OCI-LY1 (cell line): ENCODE data around the gene WWP2.

ENCODE experiments used
- H2AFZ ChIP-seq: fragments of 200-600 bp; sonication (generic), shearing (Covaris generic); 2 replicates; pipeline ENCODE4 v1.6.0; 2014; ENCODE audit warnings: antibody characterized with exemption, mild to moderate bottlenecking, low read length
- H3F3A ChIP-seq: fragments of 200-600 bp; sonication (generic), shearing (Covaris generic); 2 replicates; pipeline ENCODE4 v1.6.0; 2014; ENCODE audit warnings: mild to moderate bottlenecking, antibody characterized with exemption, low read length, moderate library complexity; ENCODE audit not compliant: insufficient read depth
- H3K27ac ChIP-seq: fragments of 200-600 bp; sonication (generic); 2 replicates; pipeline ENCODE4 v1.5.1; 2014; ENCODE audit warnings: low read length, mixed run types, mild to moderate bottlenecking, low read depth; ENCODE audit not compliant: poor library complexity, severe bottlenecking
- H3K27me3 ChIP-seq: fragments of 200-600 bp; sonication (generic); 2 replicates; pipeline ENCODE4 v1.6.0; 2014; ENCODE audit warnings: antibody characterized with exemption, mild to moderate bottlenecking, low read length, moderate library complexity; ENCODE audit not compliant: insufficient read depth
- H3K36me3 ChIP-seq: fragments of 200-600 bp; sonication (generic); 2 replicates; pipeline ENCODE4 v1.6.1; 2014; ENCODE audit warnings: mild to moderate bottlenecking, antibody characterized with exemption, low read length, moderate library complexity, mixed read lengths; ENCODE audit not compliant: insufficient read depth
- H3K4me1 ChIP-seq: fragments of 200-600 bp; sonication (generic); 2 replicates; pipeline ENCODE4 v1.5.1; 2014; ENCODE audit warnings: mild to moderate bottlenecking, low read length, moderate library complexity; ENCODE audit not compliant: insufficient read depth, severe bottlenecking
- H3K4me2 ChIP-seq: fragments of 200-600 bp; sonication (generic), shearing (Covaris generic); 2 replicates; pipeline ENCODE4 v1.6.1; 2014; ENCODE audit warnings: low read length
- H3K4me3 ChIP-seq: fragments of 200-600 bp; sonication (generic); 2 replicates; pipeline ENCODE4 v1.5.1; 2014; ENCODE audit warnings: low read length, low read depth, mild to moderate bottlenecking, mixed read lengths; ENCODE audit not compliant: poor library complexity, severe bottlenecking
- H3K79me2 ChIP-seq: fragments of 200-600 bp; shearing (Covaris generic); 2 replicates; pipeline ENCODE4 v1.6.1; 2016; ENCODE audit warnings: mixed run types, low read length, mixed read lengths; ENCODE audit not compliant: insufficient read depth
- H3K9ac ChIP-seq: fragments of 200-600 bp; sonication (generic), shearing (Covaris generic); 2 replicates; pipeline ENCODE4 v1.6.1; 2014; ENCODE audit warnings: mild to moderate bottlenecking, low read length, mixed read lengths
- H3K9me2 ChIP-seq: fragments of 200-600 bp; sonication (generic), shearing (Covaris generic); 2 replicates; pipeline ENCODE4 v1.6.1; 2014; ENCODE audit warnings: low read depth, mild to moderate bottlenecking, low read length, mixed read lengths
- H3K9me3 ChIP-seq: fragments of 200-600 bp; shearing (Covaris generic); 2 replicates; pipeline ENCODE4 v1.6.1; 2014; ENCODE audit warnings: low read length, mixed read lengths
- H4K20me1 ChIP-seq: fragments of 200-600 bp; sonication (generic), shearing (Covaris generic); 2 replicates; pipeline ENCODE4 v1.6.0; 2016; ENCODE audit warnings: mild to moderate bottlenecking, low read length; ENCODE audit not compliant: insufficient read depth
- EZH2 ChIP-seq: fragments of 200-600 bp; sonication (generic), shearing (Covaris generic); IDR thresholded peaks from 2 replicates; pipeline ENCODE4 v1.8.0; 2017; ENCODE audit warnings: borderline replicate concordance, mixed run types, mild to moderate bottlenecking, antibody characterized with exemption, low read length, moderate library complexity, mixed read lengths
- TF ChIP-seq, protein P1 (sequence below): fragments of 200-600 bp; sonication (generic), shearing (Covaris generic); IDR thresholded peaks from 2 replicates; pipeline ENCODE4 v1.5.1; 2017; ENCODE audit warnings: mild to moderate bottlenecking, antibody characterized with exemption, low read length, moderate library complexity, mixed read lengths

WWP2 gene

DNA sequence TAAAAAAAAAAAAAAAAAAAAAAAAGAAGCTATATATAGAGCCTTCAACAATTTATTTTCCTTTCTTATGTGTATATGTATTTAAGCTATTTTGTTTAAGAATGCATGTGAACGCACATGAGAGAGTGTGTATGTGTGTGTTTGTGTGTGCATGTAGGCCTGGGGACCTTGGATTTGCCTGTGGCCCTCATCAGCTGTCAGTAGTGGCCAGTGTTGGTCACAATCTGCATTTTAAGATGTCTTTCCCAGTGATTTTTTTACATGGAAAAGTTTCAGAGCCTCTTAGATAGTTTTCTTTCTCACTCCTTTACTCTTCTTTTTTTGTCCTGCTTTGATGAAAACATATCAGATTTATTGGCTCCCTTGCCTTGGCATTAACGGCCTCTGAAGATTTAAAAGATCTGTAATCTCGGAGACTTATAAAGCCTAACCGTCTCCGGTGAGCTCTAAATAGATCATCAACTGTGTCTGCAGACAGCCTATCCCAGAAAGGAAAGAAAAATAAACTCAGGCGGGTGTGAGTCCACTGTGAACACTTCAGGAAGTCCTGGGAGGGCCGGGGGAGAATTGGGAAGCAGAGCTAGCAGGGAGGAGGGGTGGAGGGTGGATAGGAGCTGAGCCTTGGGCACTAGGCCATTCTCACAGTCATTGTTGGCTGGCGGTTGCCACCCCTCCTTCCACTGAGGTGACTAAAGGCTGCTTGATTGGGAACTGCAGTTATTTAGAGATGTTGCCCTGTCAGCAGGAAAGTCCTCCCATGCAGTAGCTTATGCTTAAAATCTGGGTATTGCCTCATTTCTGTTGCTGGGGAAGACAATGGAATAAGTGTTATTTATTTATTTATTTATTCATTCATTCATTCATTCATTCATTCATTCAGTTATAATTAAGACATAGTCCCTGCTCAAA, 86.8 kb downstream of the WWP2 start:
- no peaks in the 10 kb centered on the region for H3K79me2 ChIP-seq
- no peaks in the 10 kb centered on the region for H4K20me1 ChIP-seq
- H3K9me3 ChIP-seq, result no peaks in the 10 kb centered on the region
- no peaks in the 10 kb centered on the region for H3K4me1 ChIP-seq
- TF ChIP-seq, protein P1, sequence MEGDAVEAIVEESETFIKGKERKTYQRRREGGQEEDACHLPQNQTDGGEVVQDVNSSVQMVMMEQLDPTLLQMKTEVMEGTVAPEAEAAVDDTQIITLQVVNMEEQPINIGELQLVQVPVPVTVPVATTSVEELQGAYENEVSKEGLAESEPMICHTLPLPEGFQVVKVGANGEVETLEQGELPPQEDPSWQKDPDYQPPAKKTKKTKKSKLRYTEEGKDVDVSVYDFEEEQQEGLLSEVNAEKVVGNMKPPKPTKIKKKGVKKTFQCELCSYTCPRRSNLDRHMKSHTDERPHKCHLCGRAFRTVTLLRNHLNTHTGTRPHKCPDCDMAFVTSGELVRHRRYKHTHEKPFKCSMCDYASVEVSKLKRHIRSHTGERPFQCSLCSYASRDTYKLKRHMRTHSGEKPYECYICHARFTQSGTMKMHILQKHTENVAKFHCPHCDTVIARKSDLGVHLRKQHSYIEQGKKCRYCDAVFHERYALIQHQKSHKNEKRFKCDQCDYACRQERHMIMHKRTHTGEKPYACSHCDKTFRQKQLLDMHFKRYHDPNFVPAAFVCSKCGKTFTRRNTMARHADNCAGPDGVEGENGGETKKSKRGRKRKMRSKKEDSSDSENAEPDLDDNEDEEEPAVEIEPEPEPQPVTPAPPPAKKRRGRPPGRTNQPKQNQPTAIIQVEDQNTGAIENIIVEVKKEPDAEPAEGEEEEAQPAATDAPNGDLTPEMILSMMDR, result no peak
- no peak for TF ChIP-seq EZH2
- no peak overlapping the region for H2AFZ ChIP-seq
- no peaks in the 10 kb centered on the region for H3K9me2 ChIP-seq
- H3F3A ChIP-seq, result no peaks in the 10 kb centered on the region
- H3K4me2 ChIP-seq, result no peak overlapping the region
- H3K27me3 ChIP-seq, result no peaks in the 10 kb centered on the region
- peaks cover 8% of the 10 kb centered on the region; the same call in 1 of the 2 replicates for H3K36me3 ChIP-seq
- H3K4me3 ChIP-seq, result no peak overlapping the region
- no peak overlapping the region for H3K27ac ChIP-seq
- H3K9ac ChIP-seq, result no peak overlapping the region

DNA sequence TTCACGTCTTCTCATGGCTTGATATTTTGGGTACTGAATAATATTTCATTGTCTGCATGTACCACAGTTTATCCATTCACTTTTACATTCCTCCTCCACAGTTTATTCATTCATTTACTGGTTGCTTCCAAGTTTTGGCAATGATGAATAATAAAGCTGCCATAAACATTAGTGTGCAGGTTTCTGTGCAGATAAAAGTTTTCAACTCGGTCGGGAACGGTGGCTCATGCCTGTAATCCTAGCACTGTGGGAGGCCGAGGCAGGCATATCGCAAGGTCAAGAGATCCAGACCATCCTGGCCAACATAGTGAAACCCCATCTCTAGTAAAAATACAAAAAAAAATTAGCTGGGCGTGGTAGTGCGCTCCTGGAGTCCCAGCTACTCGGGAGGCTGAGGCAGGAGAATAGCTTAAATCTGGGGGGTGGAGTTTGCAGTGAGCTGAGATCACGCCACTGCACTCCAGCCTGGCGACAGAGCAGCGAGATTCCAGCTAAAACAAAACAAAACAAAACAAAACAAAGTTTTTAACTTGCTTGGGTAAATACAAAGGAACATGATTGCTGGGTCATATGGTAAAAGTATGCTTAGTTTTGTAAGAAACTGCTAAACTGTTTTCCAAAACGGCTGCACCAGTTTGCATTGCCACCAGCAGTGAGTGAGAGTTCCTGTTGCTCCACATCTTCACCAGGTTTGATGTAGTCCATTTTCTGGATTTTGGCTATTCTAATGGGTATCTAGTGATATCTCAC, 89.5 kb downstream of the WWP2 start:
- Histone ChIP-seq H3K9me3 (no peaks in the 10 kb centered on the region), H3K79me2 (no peaks in the 10 kb centered on the region), H2AFZ (no peak overlapping the region), H3K27me3 (no peaks in the 10 kb centered on the region), H3K36me3 (peaks cover 8% of the 10 kb centered on the region; the same call in 1 of the 2 replicates), H3K4me3 (no peak overlapping the region), H3F3A (no peaks in the 10 kb centered on the region), H4K20me1 (no peaks in the 10 kb centered on the region), H3K9ac (no peak overlapping the region), H3K9me2 (no peaks in the 10 kb centered on the region), H3K4me1 (no peaks in the 10 kb centered on the region), H3K4me2 (no peak overlapping the region), H3K27ac (no peak overlapping the region)
- no peak for TF ChIP-seq EZH2
- TF ChIP-seq, protein P1, result no peak

DNA sequence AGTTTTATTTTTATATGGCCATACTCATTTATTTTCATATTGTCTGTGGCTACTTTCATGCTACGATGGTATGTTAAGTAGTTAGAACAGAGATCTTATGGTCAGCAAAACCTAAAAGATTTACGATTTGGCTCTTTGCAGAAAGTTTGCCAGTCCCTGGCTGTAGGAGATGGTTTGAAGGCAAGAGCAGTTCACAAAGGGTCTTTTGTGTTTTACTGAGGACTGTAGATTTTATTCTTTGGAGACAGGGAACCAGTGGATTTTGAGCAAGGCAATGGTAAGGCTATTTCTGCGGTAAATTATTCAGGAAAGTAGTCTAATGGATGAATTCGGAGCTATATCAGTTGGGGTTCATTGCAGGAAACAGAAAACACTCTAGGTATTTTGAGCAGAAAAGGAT, 90.7 kb downstream of the WWP2 start:
- Histone ChIP-seq H3K79me2 (no peaks in the 10 kb centered on the region), H3K27me3 (no peaks in the 10 kb centered on the region), H3F3A (no peaks in the 10 kb centered on the region), H3K4me2 (no peak overlapping the region), H3K9me2 (no peaks in the 10 kb centered on the region), H3K9ac (no peak overlapping the region), H3K4me3 (no peak overlapping the region), H2AFZ (no peak overlapping the region), H3K4me1 (no peaks in the 10 kb centered on the region), H4K20me1 (no peaks in the 10 kb centered on the region), H3K9me3 (no peaks in the 10 kb centered on the region), H3K36me3 (peaks cover 5% of the 10 kb centered on the region; the same call in 1 of the 2 replicates), H3K27ac (no peak overlapping the region)
- TF ChIP-seq EZH2, result no peak
- TF ChIP-seq, protein P1, result no peak
